Upper lobe of left lung (tissue), 4 donors: Measurements from ENCODE around the gene CTR9.

ENCODE experiments used
- EP300 ChIP-seq, 4 donors: sonication (generic); formaldehyde crosslinking; IDR thresholded peaks; one replicate each; pipeline ENCODE4 v1.5.1; 2017; ENCODE audit warnings: antibody characterized with exemption in 4 of 4, control low read depth in 2 of 4
- POLR2A ChIP-seq, 4 donors: fragments of 450-650 bp; IDR thresholded peaks; one replicate each; pipeline ENCODE4 v1.5.1; 2016 to 2017; ENCODE audit warnings: antibody characterized with exemption in 4 of 4, mild to moderate bottlenecking in 2 of 4
- POLR2AphosphoS5 ChIP-seq, 2 donors: sonication (generic); formaldehyde crosslinking; IDR thresholded peaks; one replicate each; pipeline ENCODE4 v1.5.1; 2017; ENCODE audit warnings: antibody characterized with exemption in 2 of 2
- TF ChIP-seq, protein P1 (sequence below), 6 experiments: fragments of 450-650 bp in 4 of 6; fragments of 200-600 bp in 2 of 6; sonication (generic) in 2 of 6; IDR thresholded peaks; one replicate each; pipeline ENCODE4 v1.5.1; 2016 to 2019; ENCODE audit warnings: antibody characterized with exemption in 6 of 6

DNA sequence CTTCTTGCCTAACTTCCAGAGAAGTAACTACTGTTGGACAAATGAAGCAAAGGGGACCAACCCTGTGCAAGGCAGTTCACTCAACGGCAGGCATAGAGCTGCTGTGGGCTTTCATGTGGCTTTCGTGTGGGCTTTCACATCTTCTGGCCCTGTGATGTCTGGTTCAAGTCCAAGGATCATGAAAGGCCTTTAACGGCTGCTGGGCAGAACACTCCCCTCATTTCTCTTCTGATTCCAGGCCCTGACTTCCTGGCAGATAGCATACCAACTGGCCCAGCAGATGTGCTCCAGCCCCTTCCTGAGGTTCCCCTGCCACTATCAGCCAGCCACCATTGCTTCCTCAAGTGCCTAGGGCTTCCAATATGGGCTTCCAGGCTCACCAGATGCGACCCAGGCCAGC is 28.7 kb upstream of the CTR9 start:
- TF ChIP-seq, protein P1, sequence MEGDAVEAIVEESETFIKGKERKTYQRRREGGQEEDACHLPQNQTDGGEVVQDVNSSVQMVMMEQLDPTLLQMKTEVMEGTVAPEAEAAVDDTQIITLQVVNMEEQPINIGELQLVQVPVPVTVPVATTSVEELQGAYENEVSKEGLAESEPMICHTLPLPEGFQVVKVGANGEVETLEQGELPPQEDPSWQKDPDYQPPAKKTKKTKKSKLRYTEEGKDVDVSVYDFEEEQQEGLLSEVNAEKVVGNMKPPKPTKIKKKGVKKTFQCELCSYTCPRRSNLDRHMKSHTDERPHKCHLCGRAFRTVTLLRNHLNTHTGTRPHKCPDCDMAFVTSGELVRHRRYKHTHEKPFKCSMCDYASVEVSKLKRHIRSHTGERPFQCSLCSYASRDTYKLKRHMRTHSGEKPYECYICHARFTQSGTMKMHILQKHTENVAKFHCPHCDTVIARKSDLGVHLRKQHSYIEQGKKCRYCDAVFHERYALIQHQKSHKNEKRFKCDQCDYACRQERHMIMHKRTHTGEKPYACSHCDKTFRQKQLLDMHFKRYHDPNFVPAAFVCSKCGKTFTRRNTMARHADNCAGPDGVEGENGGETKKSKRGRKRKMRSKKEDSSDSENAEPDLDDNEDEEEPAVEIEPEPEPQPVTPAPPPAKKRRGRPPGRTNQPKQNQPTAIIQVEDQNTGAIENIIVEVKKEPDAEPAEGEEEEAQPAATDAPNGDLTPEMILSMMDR (IDR thresholded peaks at IDR 0.05) = no peak
- TF ChIP-seq EP300 (IDR thresholded peaks at IDR 0.05) (no peak), POLR2A (IDR thresholded peaks at IDR 0.05) (no peak), POLR2AphosphoS5 (IDR thresholded peaks at IDR 0.05) (no peak)
